Transverse colon (tissue), 4 donors: ENCODE data around the gene LAMTOR2. TPM values are rescaled to one million over a fixed set of nuclear protein-coding genes. Genes with fewer than 3 reads are reported as not detected.

Source experiments
- DNase-seq: peaks from one replicate; pipeline ENCODE4 v3.0.0-alpha.2; 2019
- H3K27ac ChIP-seq, 4 donors: fragments of 200-600 bp; sonication (generic); 2 replicates each; pipeline ENCODE4 v1.5.1; 2016 to 2018; ENCODE audit warnings: inconsistent platforms in 4 of 4
- H3K27me3 ChIP-seq: fragments of 200-600 bp; sonication (generic); 2 replicates; pipeline ENCODE4 v1.5.1; 2017; ENCODE audit warnings: inconsistent platforms
- H3K36me3 ChIP-seq, 4 donors: fragments of 200-600 bp; sonication (generic); 2 replicates each; pipeline ENCODE4 v1.5.1; 2017 to 2019; ENCODE audit warnings: inconsistent platforms in 4 of 4
- H3K4me1 ChIP-seq, 4 donors: fragments of 200-600 bp; sonication (generic); 2 replicates each; pipeline ENCODE4 v1.5.1; 2017 to 2020; ENCODE audit warnings: inconsistent platforms in 4 of 4
- H3K4me3 ChIP-seq, 4 donors: fragments of 200-600 bp; sonication (generic); 1 replicate in 1 of 4; 2 replicates in 3 of 4; pipeline versions ENCODE4 v1.5.1 to v1.6.1; 2017 to 2019; ENCODE audit warnings: inconsistent platforms in 4 of 4
- H3K9me3 ChIP-seq, 2 donors: fragments of 200-600 bp; sonication (generic); 2 replicates each; pipeline ENCODE4 v1.5.1; 2017 to 2019; ENCODE audit warnings: inconsistent platforms in 2 of 2
- CTCF ChIP-seq, 5 experiments: fragments of 200-600 bp in 3 of 5; fragments of 450-650 bp in 2 of 5; sonication (generic) in 3 of 5; IDR thresholded peaks; 1 replicate in 2 of 5; 2 replicates in 3 of 5; pipeline ENCODE4 v1.5.1; 2016 to 2017; ENCODE audit warnings: antibody characterized with exemption in 5 of 5, inconsistent platforms in 3 of 5, mild to moderate bottlenecking in 2 of 5, moderate library complexity in 1 of 5
- EP300 ChIP-seq: sonication (generic); formaldehyde crosslinking; IDR thresholded peaks from one replicate; pipeline ENCODE4 v1.6.1; 2017; ENCODE audit warnings: antibody characterized with exemption, low read depth
- POLR2A ChIP-seq: fragments of 450-650 bp; IDR thresholded peaks from one replicate; pipeline ENCODE4 v1.6.1; 2016; ENCODE audit warnings: antibody characterized with exemption, mild to moderate bottlenecking, moderate library complexity
- POLR2AphosphoS5 ChIP-seq, 3 donors: sonication (generic); formaldehyde crosslinking; IDR thresholded peaks; one replicate each; pipeline ENCODE4 v1.6.1; 2016; ENCODE audit warnings: antibody characterized with exemption in 3 of 3
- WGBS, 2 donors: methylation state at CpG; one replicate each; pipeline ENCODE4 v1.1.5; 2018; ENCODE audit warnings: low coverage in 1 of 2; 5-methylcytosine and 5-hydroxymethylcytosine counted together
- in situ Hi-C, 4 donors: fragments of 200-750 bp; cut with MboI; loops; one replicate each; pipeline versions ENCODE4 v1.15.0 to v1.15.1; 2017; ENCODE audit warnings: low sequenced_read_pairs in 3 of 4, low pct_ligation_motif_present in 1 of 4, low pct_unique_long_range_greater_than_20kb in 1 of 4
- intact Hi-C: fragments of 100-400 bp; cut with DNase I; formaldehyde crosslinking; loops from one replicate; pipeline ENCODE4 v1.15.1; 2023; ENCODE audit warnings: low total_unique reads
- total RNA-seq, 4 donors: library from RNA; depleted of rRNA; stranded (reverse); fragments of >200 nt; gene quantifications; one replicate each; pipeline ENCODE4 v1.1.0, GENCODE V29; 2016

Gene LAMTOR2
- total RNA-seq: 10 to 100 TPM; 20.9 to 70.9 (median 47.5) TPM

GRCh38 chr1:156054500-156055280 is at the start of gene LAMTOR2:
LAMTOR2 (plus strand) TSS chr1:156054782; CDS start chr1:156054890, 108 bp downstream.
- WGBS, 2 donors: 0% methylated on average over 53 of the region's 53 CpGs; no CpG with 5 or more reads in 1 of the 2 donors
- no peaks in the 10 kb centered on the region for H3K36me3 ChIP-seq
- intact Hi-C loops (no loop called here), in situ Hi-C loops (no loop called here)
- no peak for TF ChIP-seq EP300
- no peak for TF ChIP-seq CTCF (IDR thresholded peaks at IDR 0.05)
- peak; percentile 69 for TF ChIP-seq POLR2A
- TF ChIP-seq POLR2AphosphoS5 (IDR thresholded peaks at IDR 0.05): peak; percentile 72 to 88 (median 86)
- DNase-seq: peak; percentile 98
- H3K27ac ChIP-seq: peak within 1 kb of the TSS; percentile 95 to 98 (median 96)
- no peaks in the 10 kb centered on the region for H3K9me3 ChIP-seq
- peak within 1 kb of the TSS; percentile 73 to 96 (median 79) for H3K4me3 ChIP-seq
- peaks cover 0 to 16% (median 10%) of the 10 kb centered on the region in 4 donors for H3K4me1 ChIP-seq
- no peaks in the 10 kb centered on the region for H3K27me3 ChIP-seq

- H3K36me3 ChIP-seq: peaks cover 0 to 16% (median 5%) of the 10 kb centered on the region in 4 donors
- in situ Hi-C loops (no loop called here), intact Hi-C loops (no loop called here)
- peak; percentile 53 for DNase-seq
- TF ChIP-seq POLR2AphosphoS5 (IDR thresholded peaks at IDR 0.05): no peak
- H3K27ac ChIP-seq: peak overlapping the region; percentile 60 to 76 (median 64)
- H3K4me1 ChIP-seq: peaks cover 0 to 40% (median 21%) of the 10 kb centered on the region in 4 donors
- no peaks in the 10 kb centered on the region for H3K9me3 ChIP-seq
- no peak overlapping the region for H3K4me3 ChIP-seq
- 44 to 70% methylated on average over 2 to 4 of the region's 4 CpGs for WGBS, 2 donors
- H3K27me3 ChIP-seq: no peaks in the 10 kb centered on the region
Observed at GRCh38 chr1:156004843-156005584, 49.6 kb upstream of the LAMTOR2 start.

GRCh38 chr1:156006666-156007376 is 47.8 kb upstream of the LAMTOR2 start:
- Histone ChIP-seq H3K27ac (no peak overlapping the region), H3K27me3 (no peaks in the 10 kb centered on the region), H3K9me3 (no peaks in the 10 kb centered on the region), H3K4me1 (peaks cover 0 to 28% (median 11%) of the 10 kb centered on the region in 4 donors), H3K4me3 (no peak overlapping the region), H3K36me3 (peaks cover 0 to 34% (median 13%) of the 10 kb centered on the region in 4 donors)
- TF ChIP-seq CTCF (IDR thresholded peaks at IDR 0.05) (no peak), EP300 (no peak), POLR2A (no peak), POLR2AphosphoS5 (IDR thresholded peaks at IDR 0.05) (no peak)
- DNase-seq: no peak
- WGBS, 2 donors: 78 to 100% methylated on average over 1 to 7 of the region's 7 CpGs
- intact Hi-C loops: no loop called here
- in situ Hi-C loops: no loop called here

- Histone ChIP-seq H3K27ac (no peak overlapping the region), H3K27me3 (no peaks in the 10 kb centered on the region), H3K36me3 (peaks cover 0 to 59% (median 20%) of the 10 kb centered on the region in 4 donors), H3K4me1 (peaks cover 0 to 14% (median 7%) of the 10 kb centered on the region in 4 donors), H3K9me3 (no peaks in the 10 kb centered on the region), H3K4me3 (no peak overlapping the region)
- DNase-seq: no peak
- WGBS, 2 donors: 61 to 66% methylated on average over 3 of the region's 3 CpGs
- intact Hi-C loops: no loop called here
- TF ChIP-seq CTCF (IDR thresholded peaks at IDR 0.05) (no peak), POLR2AphosphoS5 (IDR thresholded peaks at IDR 0.05) (no peak), EP300 (no peak), POLR2A (no peak)
- in situ Hi-C loops: no loop called here
Observed at GRCh38 chr1:156009404-156009803, 45.2 kb upstream of the LAMTOR2 start.
